Stimulated activated CD4-positive, alpha-beta T cell treated with anti-CD3 and anti-CD28 coated beads, TNF-alpha, amount 100 ng/mL, for 1 hour (primary cell): Measurements from ENCODE around the gene CPSF7.
"Not testable (repeated sequence)": the region's sequence is repeated elsewhere in the genome, so short reads cannot be mapped to it uniquely, and the experiment has no call there.

Source experiments
- DNase-seq, 3 donors: peaks; one replicate each; pipeline ENCODE4 v3.0.0-alpha.2; 2020; ENCODE audit warnings: low read depth in 3 of 3, low spot score in 1 of 3

Gene CPSF7

DNA sequence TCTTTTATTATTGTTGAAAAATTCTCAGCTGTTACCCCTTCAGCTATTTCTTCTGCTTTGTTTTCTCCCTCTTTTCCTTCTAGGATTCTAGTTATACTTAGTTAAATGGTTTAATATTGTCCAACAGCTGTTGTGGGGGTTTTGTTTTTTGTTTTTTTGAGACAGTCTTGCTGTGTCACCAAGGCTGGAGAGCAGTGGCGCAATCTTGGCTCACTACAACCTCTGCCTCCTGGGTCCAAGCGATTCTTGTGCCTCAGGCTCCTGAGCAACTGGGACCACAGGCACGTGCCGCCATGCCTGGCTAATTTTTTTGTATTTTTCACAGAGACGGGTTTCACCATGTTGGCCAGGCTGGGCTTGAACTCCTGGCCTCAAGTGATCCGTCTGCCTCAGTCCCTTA, 12.8 kb upstream of the CPSF7 start:
- no peak for DNase-seq

- no peak for DNase-seq
Measured at GRCh38 chr11:61439615-61440014, 9.8 kb upstream of the CPSF7 start.

GRCh38 chr11:61437496-61437895, 7.7 kb upstream of the CPSF7 start:
- no peak for DNase-seq

- not testable (repeated sequence) for DNase-seq
Measured at GRCh38 chr11:61430839-61431238, 1.1 kb upstream of the CPSF7 start.

GRCh38 chr11:61429346-61429690, 457 bp downstream of the CPSF7 start:
- peak; percentile 16 to 52 (median 24) for DNase-seq

DNA sequence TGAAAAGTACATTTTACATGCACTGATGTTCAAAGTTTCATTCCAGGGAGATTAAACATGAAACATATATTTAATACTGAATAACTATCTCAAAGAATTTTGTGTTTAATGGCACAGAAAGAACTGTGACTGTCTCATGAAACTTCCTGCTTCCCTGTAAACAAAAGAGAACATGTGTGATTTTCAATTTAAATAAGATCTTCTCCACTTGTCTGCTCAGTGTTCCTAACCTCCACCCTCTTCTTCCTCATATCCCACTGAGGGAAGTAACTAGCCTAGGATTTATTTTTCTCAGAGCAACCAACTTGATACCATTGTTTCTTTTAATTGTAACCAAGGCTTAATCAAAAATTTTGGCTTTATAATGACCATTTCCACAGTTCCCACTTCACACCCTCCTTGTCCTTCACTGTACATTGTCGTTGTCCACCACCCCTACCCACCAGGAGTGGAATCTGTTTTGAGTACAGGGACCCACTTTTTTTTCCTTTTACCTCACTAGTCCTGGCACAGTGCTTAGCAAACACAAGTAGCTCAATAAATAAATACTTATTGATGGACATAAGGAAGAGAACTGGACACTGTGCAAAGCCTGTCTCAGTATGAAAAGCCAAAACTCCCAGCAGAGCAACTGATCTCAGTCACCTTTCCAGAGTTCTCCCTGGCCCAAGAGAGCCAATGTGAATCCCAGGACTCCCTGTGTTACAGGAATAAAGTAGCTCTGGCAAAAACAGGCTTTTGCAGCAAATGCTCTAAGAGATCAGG, 4.2 kb downstream of the CPSF7 start:
- no peak for DNase-seq

DNA sequence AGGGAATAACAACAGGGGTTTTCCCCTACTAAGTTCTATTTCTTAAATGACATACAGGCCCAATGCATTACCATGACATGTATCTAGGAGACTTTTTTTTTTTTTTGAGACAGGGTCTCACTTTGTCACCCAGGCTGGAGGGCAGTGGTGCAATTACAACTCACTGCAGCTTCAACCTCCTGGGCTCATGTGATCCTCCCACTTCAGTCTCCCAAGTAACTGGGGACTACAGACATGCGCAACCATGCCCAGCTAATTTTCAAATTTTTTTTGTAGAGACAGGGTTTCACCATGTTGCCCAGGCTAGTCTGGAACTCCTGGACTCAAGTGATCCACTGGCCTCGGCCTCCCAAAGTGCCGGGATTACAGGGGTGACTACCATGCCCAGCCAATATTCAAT, 7.5 kb downstream of the CPSF7 start:
- no peak for DNase-seq

GRCh38 chr11:61418136-61418535, 11.6 kb downstream of the CPSF7 start:
- DNase-seq: no peak

GRCh38 chr11:61417670-61418069, 12.1 kb downstream of the CPSF7 start:
- no peak for DNase-seq

GRCh38 chr11:61416941-61417340, 12.8 kb downstream of the CPSF7 start:
- DNase-seq: no peak

DNA sequence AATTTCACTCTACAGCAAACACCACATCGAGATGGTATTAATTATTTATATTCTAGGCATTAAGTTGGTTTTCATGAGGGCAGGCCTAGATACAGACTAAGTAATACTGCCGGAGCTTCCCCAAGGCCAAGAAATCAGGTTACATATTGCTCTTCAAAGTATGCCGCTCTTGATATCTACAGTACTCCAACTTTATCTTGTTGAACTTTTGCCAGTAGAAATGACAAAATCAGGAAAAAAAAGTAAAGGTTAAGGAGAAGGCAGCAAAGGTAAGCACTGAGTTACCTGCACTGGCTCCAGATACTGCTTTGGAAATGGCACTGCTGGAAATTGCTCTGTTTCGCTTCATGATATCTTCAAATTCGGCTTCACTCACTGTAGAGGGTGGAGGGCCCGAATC, 14.4 kb downstream of the CPSF7 start:
- no peak for DNase-seq

DNA sequence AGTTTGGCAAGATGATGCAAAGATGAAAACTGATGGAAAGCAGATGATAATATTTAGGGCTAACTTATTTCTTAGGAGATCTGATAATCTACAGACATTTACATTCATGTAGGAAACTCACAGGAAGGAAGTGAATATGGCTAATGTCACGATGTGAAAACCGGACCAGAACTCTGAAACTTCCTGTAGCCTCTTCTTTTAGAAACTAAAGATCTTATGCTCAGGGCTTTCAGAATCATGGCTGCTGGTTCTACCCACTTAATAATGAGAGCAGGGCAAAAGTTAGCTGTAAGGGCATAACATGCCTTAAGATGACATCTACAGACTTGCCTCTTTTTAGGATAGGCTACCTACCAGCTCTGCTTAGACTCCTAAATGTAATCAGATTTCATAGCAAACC, 15.2 kb downstream of the CPSF7 start:
- DNase-seq: no peak

GRCh38 chr11:61413496-61413895, 16.3 kb downstream of the CPSF7 start:
- no peak for DNase-seq

- DNase-seq: no peak
Measured at GRCh38 chr11:61411589-61411988, 18.2 kb downstream of the CPSF7 start.

GRCh38 chr11:61406991-61407728, 22.6 kb downstream of the CPSF7 start:
- DNase-seq: no peak

DNA sequence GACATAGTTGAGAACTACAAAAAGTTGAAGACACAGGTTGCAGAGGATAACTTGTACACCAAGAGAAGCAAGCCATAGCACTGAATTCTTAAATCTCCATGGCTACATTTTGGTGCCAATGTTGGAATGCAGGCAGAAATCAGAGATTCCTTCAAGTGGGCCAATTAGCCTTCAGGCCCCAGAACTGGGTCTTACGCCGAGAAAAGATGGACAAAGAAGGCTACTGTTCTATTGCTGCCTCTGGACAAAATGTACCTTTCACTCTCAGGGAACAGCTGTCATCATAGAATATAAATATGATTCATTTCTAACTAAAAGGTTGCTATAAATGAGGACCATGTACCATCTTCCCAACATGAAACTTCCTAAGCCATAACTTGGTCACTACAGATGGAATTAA, 23.7 kb downstream of the CPSF7 start:
- no peak for DNase-seq

DNA sequence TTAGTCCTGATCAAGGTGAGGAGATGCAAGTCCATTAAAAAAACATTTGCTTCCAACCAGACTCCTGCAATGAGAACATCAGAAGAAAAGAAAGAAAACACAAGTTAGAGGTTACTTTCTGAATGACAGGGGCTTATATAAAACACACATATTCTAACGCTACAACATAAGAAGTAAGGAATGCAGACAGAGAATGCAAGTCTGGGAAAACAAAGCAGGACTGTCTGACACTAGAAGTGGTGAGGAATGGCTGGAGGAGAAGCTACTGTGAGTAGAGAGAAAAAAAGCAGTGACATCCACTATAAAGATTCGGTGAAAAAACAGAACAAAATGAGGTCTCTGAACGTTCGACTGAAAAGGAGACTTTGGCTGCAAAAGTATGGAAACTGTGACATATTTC, 25.1 kb downstream of the CPSF7 start:
- no peak for DNase-seq

- no peak for DNase-seq
Measured at GRCh38 chr11:61404103-61404502, 25.7 kb downstream of the CPSF7 start.

DNA sequence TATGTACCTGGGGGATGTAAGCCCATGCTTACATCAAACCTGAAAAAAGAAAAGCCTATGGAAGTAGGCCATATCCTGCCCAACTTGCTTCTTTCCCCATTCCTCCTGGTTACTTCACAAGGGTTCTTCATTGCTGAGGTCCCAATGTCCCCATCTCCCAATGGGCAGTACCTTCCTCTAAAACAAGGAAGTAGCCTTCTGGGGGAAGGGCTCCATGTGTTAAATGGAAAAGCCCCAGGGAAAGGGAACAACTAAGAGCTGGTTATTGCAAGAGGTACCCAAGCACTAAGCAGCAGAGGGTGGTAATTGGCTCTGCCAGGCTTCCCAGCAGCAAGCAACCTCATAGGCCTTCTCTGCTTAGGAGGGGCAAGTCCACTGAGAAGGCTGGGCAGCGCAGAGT, 26.1 kb downstream of the CPSF7 start:
- DNase-seq: no peak

DNA sequence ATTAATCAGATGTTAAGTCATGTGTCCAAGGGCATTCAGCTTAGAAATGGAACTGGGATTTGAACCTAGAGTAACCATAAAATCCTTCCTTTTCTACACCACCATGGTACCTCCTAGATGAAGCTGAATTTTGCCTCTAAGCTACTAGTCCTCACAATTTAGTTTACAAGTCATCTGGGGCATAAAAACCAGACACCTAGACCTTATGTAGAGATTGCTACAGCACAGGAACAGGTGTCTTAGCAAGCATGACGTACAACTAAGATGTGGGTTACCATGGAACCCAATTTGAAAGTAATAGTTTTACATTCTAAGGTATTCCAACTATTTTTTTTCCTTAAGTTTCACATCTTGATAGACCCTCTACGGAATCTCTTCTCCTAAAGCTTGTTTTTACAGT, 28.2 kb downstream of the CPSF7 start:
- DNase-seq: no peak

DNA sequence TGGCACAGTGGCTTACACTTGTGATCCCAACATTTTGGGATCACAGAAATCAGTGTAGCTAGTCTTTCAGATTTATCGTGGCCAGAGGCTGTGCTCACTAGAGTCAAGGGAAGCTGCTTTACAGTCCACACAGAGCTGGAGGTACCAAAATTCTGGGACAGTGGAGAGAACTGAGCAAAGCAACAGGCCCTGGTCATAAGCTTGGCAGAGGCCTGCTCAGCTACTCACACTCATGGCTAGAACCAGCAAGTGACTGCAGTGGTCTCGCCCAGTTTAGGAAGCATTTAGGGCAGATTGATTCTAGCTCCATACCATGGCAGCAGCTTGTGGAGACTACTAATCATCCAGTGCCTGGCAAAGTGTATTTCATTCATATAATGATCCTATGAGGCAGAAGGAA, 28.6 kb downstream of the CPSF7 start:
- DNase-seq: no peak

GRCh38 chr11:61392981-61393595, 36.7 kb downstream of the CPSF7 start:
- no peak for DNase-seq
